GM13977 (cell line): Measurements from ENCODE around the gene CD63.

ENCODE experiments used
- DNase-seq: peaks from one replicate; pipeline ENCODE4 v3.0.0; 2012; ENCODE audit warnings: low spot score
- CTCF ChIP-seq: IDR thresholded peaks from 2 replicates; pipeline ENCODE4 v1.5.1; 2012; ENCODE audit warnings: mild to moderate bottlenecking, control low read depth; ENCODE audit not compliant: insufficient read depth; ENCODE audit errors: extremely low read depth, missing control alignments
- in situ Hi-C: fragments of 300-500 bp; cut with MboI; formaldehyde crosslinking; loops from one replicate; pipeline ENCODE4 v1.12.0; 2022; ENCODE audit warnings: low sequenced_read_pairs, low pct_unique_long_range_greater_than_20kb, mixed read lengths, inconsistent platforms; ENCODE audit not compliant: unreplicated experiment

The CD63 gene

DNA sequence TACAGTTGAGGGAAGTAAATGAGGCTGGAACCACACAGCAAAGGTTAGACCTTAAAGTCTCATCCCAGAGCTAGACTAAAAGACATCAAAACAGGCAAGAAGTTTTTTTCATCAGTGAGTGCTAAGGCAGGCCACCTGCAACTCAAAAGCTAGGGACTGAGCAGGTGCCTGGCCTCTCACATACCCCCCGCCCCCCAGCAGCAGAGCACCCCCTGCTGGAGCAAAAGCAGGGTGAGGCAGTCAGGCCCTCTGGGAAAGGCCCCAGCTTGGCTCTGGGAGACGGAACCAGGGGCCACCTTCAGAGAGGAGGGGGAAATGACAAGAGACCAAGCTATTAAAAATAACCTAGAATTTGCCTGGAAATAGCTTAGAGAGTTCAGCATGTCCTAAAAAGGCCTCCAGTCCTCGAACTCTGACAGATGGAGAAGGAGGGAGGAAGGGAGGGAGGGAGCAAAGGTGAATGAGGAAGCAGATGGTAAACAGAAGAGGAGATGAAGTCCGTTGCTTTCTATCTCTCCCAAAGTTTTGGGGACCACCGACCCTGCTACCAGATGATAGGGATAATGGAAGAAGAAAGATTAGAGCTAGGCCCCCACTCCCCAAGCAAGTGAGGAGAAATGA, 22.9 kb downstream of the CD63 start:
- TF ChIP-seq CTCF, result peak; percentile 45
- DNase-seq, result peak; percentile 54
- in situ Hi-C loops, result no loop called here

- TF ChIP-seq CTCF, result no peak
- no peak for DNase-seq
- in situ Hi-C loops, result no loop called here
Observed at GRCh38 chr12:55704824-55705718, 23.7 kb downstream of the CD63 start.

- TF ChIP-seq CTCF, result no peak
- in situ Hi-C loops, result no loop called here
- no peak for DNase-seq
Observed at GRCh38 chr12:55703901-55704761, 24.7 kb downstream of the CD63 start.

- TF ChIP-seq CTCF, result no peak
- in situ Hi-C loops, result no loop called here
- no peak for DNase-seq
Observed at GRCh38 chr12:55703288-55703687, 25.5 kb downstream of the CD63 start.

DNA sequence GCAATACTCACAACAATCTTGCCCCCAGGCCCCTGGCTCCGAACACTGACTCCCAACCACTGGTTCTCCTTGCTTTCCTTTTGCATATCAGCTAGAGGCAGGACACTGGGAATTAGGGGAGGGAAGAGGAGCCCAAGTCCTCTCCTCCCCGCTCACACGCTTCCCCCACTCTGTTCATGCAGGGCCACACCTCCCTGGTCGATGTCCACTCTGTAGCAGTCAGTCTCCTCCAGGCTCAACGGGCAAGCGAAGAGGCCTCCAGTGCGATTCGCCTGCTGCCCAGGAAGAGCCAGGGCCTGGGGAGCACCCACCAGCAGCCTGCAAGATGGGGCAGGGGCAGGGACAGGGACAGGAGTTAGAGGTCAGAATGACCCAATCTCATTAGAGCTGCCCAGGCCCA, 25.9 kb downstream of the CD63 start:
- TF ChIP-seq CTCF, result no peak
- no peak for DNase-seq
- in situ Hi-C loops, result no loop called here

GRCh38 chr12:55700255-55701018, 28.4 kb downstream of the CD63 start:
- no peak for TF ChIP-seq CTCF
- in situ Hi-C loops, result no loop called here
- DNase-seq, result no peak
